Panc1 (cell line): ENCODE data around the gene DNMT3A.

Experiments
- CTCF ChIP-seq: fragments of 450-650 bp; IDR thresholded peaks from 2 replicates; pipeline ENCODE4 v1.5.1; 2017; ENCODE audit warnings: mild to moderate bottlenecking
- POLR2AphosphoS5 ChIP-seq: IDR thresholded peaks from 2 replicates; pipeline ENCODE4 v1.6.1; 2012; ENCODE audit warnings: mild to moderate bottlenecking, low read depth, low read length, moderate library complexity
- SIN3A ChIP-seq: IDR thresholded peaks from 2 replicates; pipeline ENCODE4 v1.6.1; 2012; ENCODE audit warnings: low read depth, mild to moderate bottlenecking, low read length, moderate library complexity, borderline replicate concordance; ENCODE audit not compliant: insufficient read depth
- TCF7L2 ChIP-seq: IDR thresholded peaks from 2 replicates; pipeline ENCODE4 v1.6.1; 2011; ENCODE audit warnings: mild to moderate bottlenecking, low read depth, low read length, inconsistent platforms
- TF ChIP-seq, protein P1 (sequence below), 2 experiments: IDR thresholded peaks; 2 replicates each; pipeline ENCODE4 v1.6.1; 2011 to 2012; ENCODE audit warnings: low read depth in 2 of 2, control low read depth in 1 of 2, low read length in 1 of 2, mild to moderate bottlenecking in 1 of 2, moderate library complexity in 1 of 2; ENCODE audit not compliant: insufficient read depth in 1 of 2

- no peak for TF ChIP-seq CTCF
- TF ChIP-seq POLR2AphosphoS5: no peak
- no peak for TF ChIP-seq TCF7L2
- TF ChIP-seq, protein P1, sequence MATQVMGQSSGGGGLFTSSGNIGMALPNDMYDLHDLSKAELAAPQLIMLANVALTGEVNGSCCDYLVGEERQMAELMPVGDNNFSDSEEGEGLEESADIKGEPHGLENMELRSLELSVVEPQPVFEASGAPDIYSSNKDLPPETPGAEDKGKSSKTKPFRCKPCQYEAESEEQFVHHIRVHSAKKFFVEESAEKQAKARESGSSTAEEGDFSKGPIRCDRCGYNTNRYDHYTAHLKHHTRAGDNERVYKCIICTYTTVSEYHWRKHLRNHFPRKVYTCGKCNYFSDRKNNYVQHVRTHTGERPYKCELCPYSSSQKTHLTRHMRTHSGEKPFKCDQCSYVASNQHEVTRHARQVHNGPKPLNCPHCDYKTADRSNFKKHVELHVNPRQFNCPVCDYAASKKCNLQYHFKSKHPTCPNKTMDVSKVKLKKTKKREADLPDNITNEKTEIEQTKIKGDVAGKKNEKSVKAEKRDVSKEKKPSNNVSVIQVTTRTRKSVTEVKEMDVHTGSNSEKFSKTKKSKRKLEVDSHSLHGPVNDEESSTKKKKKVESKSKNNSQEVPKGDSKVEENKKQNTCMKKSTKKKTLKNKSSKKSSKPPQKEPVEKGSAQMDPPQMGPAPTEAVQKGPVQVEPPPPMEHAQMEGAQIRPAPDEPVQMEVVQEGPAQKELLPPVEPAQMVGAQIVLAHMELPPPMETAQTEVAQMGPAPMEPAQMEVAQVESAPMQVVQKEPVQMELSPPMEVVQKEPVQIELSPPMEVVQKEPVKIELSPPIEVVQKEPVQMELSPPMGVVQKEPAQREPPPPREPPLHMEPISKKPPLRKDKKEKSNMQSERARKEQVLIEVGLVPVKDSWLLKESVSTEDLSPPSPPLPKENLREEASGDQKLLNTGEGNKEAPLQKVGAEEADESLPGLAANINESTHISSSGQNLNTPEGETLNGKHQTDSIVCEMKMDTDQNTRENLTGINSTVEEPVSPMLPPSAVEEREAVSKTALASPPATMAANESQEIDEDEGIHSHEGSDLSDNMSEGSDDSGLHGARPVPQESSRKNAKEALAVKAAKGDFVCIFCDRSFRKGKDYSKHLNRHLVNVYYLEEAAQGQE (IDR thresholded peaks at IDR 0.05; ENCODE audit: insufficient read depth in 1 of 2, low read depth in 2 of 2, low read length in 1 of 2): no peak
- TF ChIP-seq SIN3A: no peak
Measured at GRCh38 chr2:25265802-25266201, 75.9 kb downstream of the DNMT3A start.
